ENCODE data around the gene TNPO3. TPM values are rescaled to one million over a fixed set of nuclear protein-coding genes. Genes with fewer than 3 reads are reported as not detected.

The TNPO3 gene
- total and polyA plus RNA-seq, 10 of the 15 experiments (the other 5 are each of a cell fraction or from before 2014, with no cell fraction given), result 17.6 to 91.8 (median 65.9) TPM

GRCh38 chr7:128932862-128933179 lies 122.1 kb downstream of the TNPO3 start:
- Histone ChIP-seq H3K4me1 (ENCODE audit: control insufficient read depth, insufficient read depth, low read length) (peaks cover 44% of the 10 kb centered on the region), H3K4me2 (ENCODE audit: control insufficient read depth, insufficient read depth) (peak overlapping the region; percentile 96), H3K79me2 (ENCODE audit: control insufficient read depth, insufficient read depth, low read length) (peaks cover 42% of the 10 kb centered on the region), H3K4me3 (peak overlapping the region; percentile 50; the same call in 1 of the 2 replicates), H3K27me3 (replicated peaks in 1 of 2; ENCODE audit: control insufficient read depth in 2 of 2, insufficient read depth in 2 of 2, low read length in 1 of 2) (no peaks in the 10 kb centered on the region), H4K20me1 (ENCODE audit: control insufficient read depth, insufficient read depth) (no peaks in the 10 kb centered on the region), H3K27ac (ENCODE audit: control insufficient read depth, insufficient read depth) (peak overlapping the region; percentile 96), H3K9ac (ENCODE audit: control insufficient read depth, insufficient read depth, low read length) (peak overlapping the region; percentile 97), H3K36me3 (ENCODE audit: control insufficient read depth in 2 of 2, insufficient read depth in 2 of 2, low read length in 1 of 2) (no peaks in the 10 kb centered on the region), H3K9me3 (replicated peaks; ENCODE audit: control insufficient read depth, insufficient read depth, low read length) (no peaks in the 10 kb centered on the region), H2AFZ (ENCODE audit: control insufficient read depth, low read depth, low read length) (peak overlapping the region; percentile 67)
- BruUV-seq (replicated peaks), result TSS peak; percentile 51
- POLR2A ChIA-PET, result interaction anchor here (0.7 to 2.4 kb wide), 13 partner anchors 8 to 435 kb away, joined by 3 to 10 read pairs (median 6); no protein-coding TSS in a partner anchor
- in situ Hi-C loops (cut with MboI) (no loop called here), intact Hi-C loops (cut with micrococcal nuclease; ENCODE audit: unreplicated experiment) (loop anchor here (10.0 kb wide), 2 partner anchors 212 to 682 kb away; partner anchors contain the start of genes NRF1 and TSPAN33)
- ATAC-seq (no peak), FAIRE-seq (no peak), DNase-seq (ENCODE audit: low read depth, low spot score) (no peak)
- 25% methylated on average over 4 of the region's 4 CpGs for WGBS (ENCODE audit: insufficient coverage, insufficient replicate concordance, low lambda C conversion rate, missing lambda C conversion rate)
- SMC1A ChIA-PET (ENCODE audit: uncharacterized antibody, unreplicated experiment), result interaction anchor here (0.8 to 2.6 kb wide), 12 partner anchors 10 to 170 kb away, joined by 3 to 12 read pairs (median 4); partner anchors contain the start of genes ATP6V1F and TNPO3
- CTCF ChIA-PET, result interaction anchor here (0.8 to 2.1 kb wide), 11 partner anchors 8 to 505 kb away, joined by 3 to 8 read pairs (median 4); partner anchors contain the start of gene ATP6V1F
- TF ChIP-seq LARP7 (IDR thresholded peaks at IDR 0.05) (0 out of 2 replicates have a peak, but pooled peaks have one; percentile 8), CBX5 (IDR thresholded peaks at IDR 0.05; ENCODE audit: low read depth) (no peak)
- RAD21 ChIA-PET (ENCODE audit: unreplicated experiment), result interaction anchor here (0.7 to 3.6 kb wide), 12 partner anchors 9 to 230 kb away, joined by 3 to 25 read pairs (median 3); partner anchors contain the start of gene KCP

GRCh38 chr7:128931965-128932861 lies 122.7 kb downstream of the TNPO3 start:
- ChIA-PET RAD21 (ENCODE audit: unreplicated experiment) (interaction anchor here (0.9 to 3.6 kb wide), 9 partner anchors 9 to 160 kb away, joined by 3 to 25 read pairs (median 3); partner anchors contain the start of gene KCP), SMC1A (ENCODE audit: uncharacterized antibody, unreplicated experiment) (interaction anchor here (0.8 to 2.0 kb wide), 8 partner anchors 10 to 170 kb away, joined by 3 to 12 read pairs (median 4); partner anchors contain the start of genes ATP6V1F and TNPO3), CTCF (interaction anchor here (0.5 to 2.0 kb wide), 8 partner anchors 8 to 160 kb away, joined by 3 to 8 read pairs (median 4); partner anchors contain the start of gene ATP6V1F), POLR2A (interaction anchor here (0.7 to 2.4 kb wide), 13 partner anchors 8 to 435 kb away, joined by 3 to 10 read pairs (median 6); no protein-coding TSS in a partner anchor)
- Histone ChIP-seq H3K4me1 (ENCODE audit: control insufficient read depth, insufficient read depth, low read length) (peaks cover 44% of the 10 kb centered on the region), H4K20me1 (ENCODE audit: control insufficient read depth, insufficient read depth) (no peaks in the 10 kb centered on the region), H3K36me3 (ENCODE audit: control insufficient read depth in 2 of 2, insufficient read depth in 2 of 2, low read length in 1 of 2) (no peaks in the 10 kb centered on the region), H3K79me2 (ENCODE audit: control insufficient read depth, insufficient read depth, low read length) (peaks cover 36% of the 10 kb centered on the region), H3K9ac (ENCODE audit: control insufficient read depth, insufficient read depth, low read length) (peak overlapping the region; percentile 97), H3K9me3 (replicated peaks; ENCODE audit: control insufficient read depth, insufficient read depth, low read length) (no peaks in the 10 kb centered on the region), H3K4me3 (peak overlapping the region; percentile 50; the same call in 1 of the 2 replicates), H3K27me3 (replicated peaks in 1 of 2; ENCODE audit: control insufficient read depth in 2 of 2, insufficient read depth in 2 of 2, low read length in 1 of 2) (no peaks in the 10 kb centered on the region), H3K27ac (ENCODE audit: control insufficient read depth, insufficient read depth) (peak overlapping the region; percentile 96), H2AFZ (ENCODE audit: control insufficient read depth, low read depth, low read length) (no peak overlapping the region; the same call in 1 of the 2 replicates), H3K4me2 (ENCODE audit: control insufficient read depth, insufficient read depth) (peak overlapping the region; percentile 96)
- 92% methylated on average over 18 of the region's 19 CpGs for WGBS (ENCODE audit: insufficient coverage, insufficient replicate concordance, low lambda C conversion rate, missing lambda C conversion rate)
- no peak for FAIRE-seq
- intact Hi-C loops (cut with micrococcal nuclease; ENCODE audit: unreplicated experiment) (loop anchor here (10.0 kb wide), 2 partner anchors 213 to 683 kb away; partner anchors contain the start of genes NRF1 and TSPAN33), in situ Hi-C loops (cut with MboI) (no loop called here)
- no TSS peak for BruUV-seq (replicated peaks)
- DNase-seq (ENCODE audit: low read depth, low spot score), result no peak
- ATAC-seq, result no peak
- TF ChIP-seq MXI1 (IDR thresholded peaks at IDR 0.05; ENCODE audit: low read depth, low read length), result no peak
- TF ChIP-seq SREBF1 (IDR thresholded peaks at IDR 0.05; ENCODE audit: low read length), result no peak
- no peak for TF ChIP-seq ZBTB11 (CRISPR knock-in tag; IDR thresholded peaks at IDR 0.05)
- no peak for TF ChIP-seq ETV6 (conservative IDR thresholded peaks at IDR 0.05 in 1 of 2, IDR thresholded peaks at IDR 0.05 in 1 of 2; ENCODE audit: borderline replicate concordance in 1 of 2, low read depth in 1 of 2)
